Spleen (tissue), 7 donors: ENCODE measurements around the gene ZCCHC4.

Source experiments
- CTCF ChIP-seq, 11 experiments: fragments of 200-600 bp in 7 of 11; fragments of 450-650 bp in 4 of 11; sonication (generic) in 4 of 11; IDR thresholded peaks in 8 of 11; conservative IDR thresholded peaks in 3 of 11; 1 replicate in 7 of 11; 2 replicates in 4 of 11; pipeline versions ENCODE4 v1.4.0 to v1.8.0; 2016 to 2021; ENCODE audit warnings: antibody characterized with exemption in 11 of 11, inconsistent platforms in 4 of 11, mild to moderate bottlenecking in 1 of 11
- POLR2A ChIP-seq, 3 donors: fragments of 450-650 bp; IDR thresholded peaks; one replicate each; pipeline ENCODE4 v1.5.1; 2017; ENCODE audit warnings: antibody characterized with exemption in 3 of 3, mild to moderate bottlenecking in 1 of 3
- donor health status: DM: no; HTN: no; CAD: no; lungs with moderate emphysema.
- donor health status: DM: no; HTN: no; CAD: no.
- donor health status: DM: no; HTN: no; CAD: no.

DNA sequence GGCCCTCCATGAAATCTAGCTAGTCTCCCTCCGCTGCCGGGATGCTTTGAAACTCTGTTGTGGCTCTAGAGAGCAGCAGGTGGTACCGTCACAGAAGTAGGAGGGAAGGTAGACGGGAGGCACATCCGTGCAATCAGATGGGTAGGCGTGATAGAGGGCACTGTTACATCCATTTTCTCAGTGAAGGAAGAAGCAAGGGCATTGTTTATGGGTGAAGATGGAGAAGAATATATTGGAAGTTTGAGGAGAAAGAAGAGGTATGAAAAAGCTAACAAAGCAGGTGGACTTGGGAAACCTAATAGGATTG is 65.8 kb downstream of the ZCCHC4 start:
- no peak for TF ChIP-seq CTCF (IDR thresholded peaks at IDR 0.05 in 8 of 11, conservative IDR thresholded peaks at IDR 0.05 in 3 of 11)
- TF ChIP-seq POLR2A (IDR thresholded peaks at IDR 0.05), result no peak
